HUES6 (cell line): ENCODE measurements around the gene MARCKS.

Experiments
- H3K27ac ChIP-seq: 2 replicates; pipeline ENCODE4 v1.7.0; 2013; ENCODE audit warnings: low read depth, mild to moderate bottlenecking, low read length, inconsistent platforms
- H3K27me3 ChIP-seq: 2 replicates; pipeline ENCODE4 v1.6.1; 2013; ENCODE audit warnings: low read length; ENCODE audit not compliant: control insufficient read depth, insufficient read depth
- H3K36me3 ChIP-seq: 2 replicates; pipeline ENCODE4 v1.6.1; 2013; ENCODE audit warnings: low read length; ENCODE audit not compliant: control insufficient read depth, insufficient read depth
- H3K4me1 ChIP-seq: 2 replicates; pipeline ENCODE4 v1.6.1; 2013; ENCODE audit warnings: low read length; ENCODE audit not compliant: control insufficient read depth, insufficient read depth
- H3K4me3 ChIP-seq: 2 replicates; pipeline ENCODE4 v1.5.1; 2013; ENCODE audit warnings: low read depth, low read length
- H3K9ac ChIP-seq: one replicate; pipeline ENCODE4 v1.6.1; 2013; ENCODE audit warnings: mild to moderate bottlenecking, low read length
- H3K9me3 ChIP-seq: 2 replicates; pipeline ENCODE4 v1.6.1; 2013; ENCODE audit warnings: low read depth, low read length; ENCODE audit not compliant: control insufficient read depth, insufficient read depth

The MARCKS gene

GRCh38 chr6:113848811-113849210 lies 8.3 kb upstream of the MARCKS start:
- Histone ChIP-seq H3K36me3 (no peaks in the 10 kb centered on the region), H3K4me1 (no peaks in the 10 kb centered on the region), H3K27me3 (peaks cover 24% of the 10 kb centered on the region), H3K9me3 (no peaks in the 10 kb centered on the region), H3K27ac (no peak overlapping the region), H3K4me3 (no peak overlapping the region), H3K9ac (no peak overlapping the region)

- peaks cover 50% of the 10 kb centered on the region for H3K27me3 ChIP-seq
- H3K4me1 ChIP-seq: peaks cover 4% of the 10 kb centered on the region; the same call in 1 of the 2 replicates
- H3K9me3 ChIP-seq: no peaks in the 10 kb centered on the region
- no peak overlapping the region for H3K27ac ChIP-seq
- no peak overlapping the region for H3K4me3 ChIP-seq
- no peaks in the 10 kb centered on the region for H3K36me3 ChIP-seq
- H3K9ac ChIP-seq: no peak overlapping the region
Measured at GRCh38 chr6:113853252-113853651, 3.9 kb upstream of the MARCKS start.

- peak overlapping the region; percentile 96 for H3K9ac ChIP-seq
- peak overlapping the region; percentile 93 for H3K4me3 ChIP-seq
- H3K9me3 ChIP-seq: no peaks in the 10 kb centered on the region
- H3K36me3 ChIP-seq: no peaks in the 10 kb centered on the region
- peaks cover 4% of the 10 kb centered on the region; the same call in 1 of the 2 replicates for H3K4me1 ChIP-seq
- H3K27me3 ChIP-seq: peaks cover 50% of the 10 kb centered on the region
- H3K27ac ChIP-seq: no peak overlapping the region
Measured at GRCh38 chr6:113854531-113855499, 2.3 kb upstream of the MARCKS start.

- H3K4me1 ChIP-seq: peaks cover 4% of the 10 kb centered on the region; the same call in 1 of the 2 replicates
- peak overlapping the region; percentile 93 for H3K4me3 ChIP-seq
- no peak overlapping the region for H3K27ac ChIP-seq
- H3K9me3 ChIP-seq: no peaks in the 10 kb centered on the region
- H3K9ac ChIP-seq: peak overlapping the region; percentile 96
- H3K36me3 ChIP-seq: peaks cover 4% of the 10 kb centered on the region; the same call in 1 of the 2 replicates
- peaks cover 50% of the 10 kb centered on the region for H3K27me3 ChIP-seq
Measured at GRCh38 chr6:113855500-113856374, 1.4 kb upstream of the MARCKS start.

GRCh38 chr6:113856375-113856624 lies 845 bp upstream of the MARCKS start:
- H3K9me3 ChIP-seq: no peaks in the 10 kb centered on the region
- peak overlapping the region; percentile 96 for H3K9ac ChIP-seq
- H3K27me3 ChIP-seq: peaks cover 48% of the 10 kb centered on the region
- no peak overlapping the region for H3K27ac ChIP-seq
- H3K4me1 ChIP-seq: peaks cover 4% of the 10 kb centered on the region; the same call in 1 of the 2 replicates
- H3K36me3 ChIP-seq: peaks cover 8% of the 10 kb centered on the region
- H3K4me3 ChIP-seq: peak overlapping the region; percentile 93

GRCh38 chr6:113857556-113858479 lies 673 bp downstream of the MARCKS start:
- peaks cover 16% of the 10 kb centered on the region for H3K36me3 ChIP-seq
- H3K9me3 ChIP-seq: no peaks in the 10 kb centered on the region
- peak overlapping the region; percentile 93 for H3K4me3 ChIP-seq
- H3K27me3 ChIP-seq: peaks cover 35% of the 10 kb centered on the region
- H3K4me1 ChIP-seq: peaks cover 4% of the 10 kb centered on the region; the same call in 1 of the 2 replicates
- peak overlapping the region; percentile 97 for H3K27ac ChIP-seq
- H3K9ac ChIP-seq: peak overlapping the region; percentile 96

GRCh38 chr6:113858480-113859348 lies 1.6 kb downstream of the MARCKS start:
- Histone ChIP-seq H3K9me3 (no peaks in the 10 kb centered on the region), H3K36me3 (peaks cover 16% of the 10 kb centered on the region), H3K27me3 (peaks cover 27% of the 10 kb centered on the region), H3K4me3 (peak overlapping the region; percentile 93), H3K4me1 (peaks cover 4% of the 10 kb centered on the region; the same call in 1 of the 2 replicates), H3K9ac (peak overlapping the region; percentile 96), H3K27ac (peak overlapping the region; percentile 97)

- Histone ChIP-seq H3K4me3 (peak overlapping the region; percentile 93), H3K4me1 (peaks cover 4% of the 10 kb centered on the region; the same call in 1 of the 2 replicates), H3K36me3 (peaks cover 16% of the 10 kb centered on the region), H3K27me3 (peaks cover 18% of the 10 kb centered on the region), H3K9ac (peak overlapping the region; percentile 85), H3K9me3 (no peaks in the 10 kb centered on the region), H3K27ac (peak overlapping the region; percentile 49; the same call in 1 of the 2 replicates)
Measured at GRCh38 chr6:113859349-113860180, 2.4 kb downstream of the MARCKS start.
